Fibroblast of mammary gland (primary cell): Measurements from ENCODE around the gene COLGALT1.

ENCODE experiments used
- DNase-seq: peaks from one replicate; pipeline ENCODE4 v3.0.0-alpha.2; 2010; ENCODE audit warnings: low read depth
- H3K4me3 ChIP-seq: 2 replicates; pipeline ENCODE4 v1.5.1; 2011; ENCODE audit warnings: low read depth, mild to moderate bottlenecking, low read length, moderate library complexity; ENCODE audit not compliant: control insufficient read depth
- TF ChIP-seq, protein P1 (sequence below): conservative IDR thresholded peaks from 2 replicates; pipeline ENCODE4 v1.5.1; 2011; ENCODE audit warnings: low read depth, low read length, inconsistent platforms; ENCODE audit not compliant: control insufficient read depth, insufficient read depth

COLGALT1 gene

DNA sequence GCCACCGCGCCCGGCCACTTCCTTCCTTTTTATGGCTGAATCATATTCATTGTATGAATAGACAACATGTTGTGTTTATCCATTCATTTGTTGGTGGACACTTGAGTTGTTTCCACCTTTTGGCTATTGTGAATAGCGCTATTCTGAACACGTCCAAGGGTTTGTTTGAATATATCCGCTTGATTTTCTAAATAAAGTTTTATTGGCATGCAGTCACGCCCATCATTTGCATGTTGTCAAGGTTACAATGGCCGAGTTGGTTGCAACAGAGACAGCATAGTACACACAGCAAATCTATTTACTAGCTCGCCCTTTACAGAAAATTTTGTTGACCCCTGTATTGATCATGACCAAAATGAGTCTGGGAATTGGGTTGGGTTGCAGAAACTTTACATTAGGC is 43.5 kb downstream of the COLGALT1 start:
- no peak for DNase-seq
- TF ChIP-seq, protein P1, sequence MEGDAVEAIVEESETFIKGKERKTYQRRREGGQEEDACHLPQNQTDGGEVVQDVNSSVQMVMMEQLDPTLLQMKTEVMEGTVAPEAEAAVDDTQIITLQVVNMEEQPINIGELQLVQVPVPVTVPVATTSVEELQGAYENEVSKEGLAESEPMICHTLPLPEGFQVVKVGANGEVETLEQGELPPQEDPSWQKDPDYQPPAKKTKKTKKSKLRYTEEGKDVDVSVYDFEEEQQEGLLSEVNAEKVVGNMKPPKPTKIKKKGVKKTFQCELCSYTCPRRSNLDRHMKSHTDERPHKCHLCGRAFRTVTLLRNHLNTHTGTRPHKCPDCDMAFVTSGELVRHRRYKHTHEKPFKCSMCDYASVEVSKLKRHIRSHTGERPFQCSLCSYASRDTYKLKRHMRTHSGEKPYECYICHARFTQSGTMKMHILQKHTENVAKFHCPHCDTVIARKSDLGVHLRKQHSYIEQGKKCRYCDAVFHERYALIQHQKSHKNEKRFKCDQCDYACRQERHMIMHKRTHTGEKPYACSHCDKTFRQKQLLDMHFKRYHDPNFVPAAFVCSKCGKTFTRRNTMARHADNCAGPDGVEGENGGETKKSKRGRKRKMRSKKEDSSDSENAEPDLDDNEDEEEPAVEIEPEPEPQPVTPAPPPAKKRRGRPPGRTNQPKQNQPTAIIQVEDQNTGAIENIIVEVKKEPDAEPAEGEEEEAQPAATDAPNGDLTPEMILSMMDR = no peak
- no peak overlapping the region for H3K4me3 ChIP-seq

DNA sequence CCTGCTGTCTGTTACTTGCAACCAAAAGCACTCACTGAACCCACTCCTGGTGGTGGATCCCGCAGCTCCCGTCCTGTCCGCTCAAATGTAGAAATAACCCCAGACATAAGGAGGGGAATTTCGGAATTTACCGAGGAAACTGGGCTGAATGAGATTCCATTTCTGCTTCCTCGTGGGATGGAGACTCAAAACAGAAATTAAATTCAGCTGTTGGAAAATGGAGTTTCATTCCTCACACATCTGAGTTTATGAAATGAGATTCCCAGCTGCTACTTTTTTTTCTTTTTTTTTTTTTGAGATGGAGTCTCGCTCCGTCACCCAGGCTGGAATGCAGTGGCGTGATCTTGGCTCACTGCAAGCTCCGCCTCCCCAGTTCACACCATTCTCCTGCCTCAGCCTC is 44.3 kb downstream of the COLGALT1 start:
- H3K4me3 ChIP-seq = no peak overlapping the region
- no peak for DNase-seq

DNA sequence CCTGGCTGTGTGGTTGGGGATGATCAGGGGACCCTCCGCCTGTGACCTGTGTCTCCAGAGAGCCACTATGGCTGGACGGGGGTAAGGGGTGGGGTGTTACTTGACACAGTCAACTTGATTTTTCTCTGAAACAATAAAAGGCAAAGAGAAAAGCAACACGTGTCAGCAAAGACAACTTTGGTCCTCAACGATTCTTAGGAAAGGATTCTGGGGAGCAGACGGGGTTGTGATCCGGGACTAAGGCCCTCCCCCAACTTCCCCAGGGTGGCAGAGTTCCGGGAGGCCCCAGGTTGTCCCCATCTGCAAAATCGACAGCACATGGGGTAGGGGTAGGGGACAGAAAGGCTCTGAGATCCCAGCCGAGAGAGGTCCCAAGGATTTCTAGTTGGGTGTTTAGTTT is 46.2 kb downstream of the COLGALT1 start:
- TF ChIP-seq, protein P1 = no peak
- DNase-seq = no peak
- no peak overlapping the region for H3K4me3 ChIP-seq

More for the DNA sequence above, 44.3 kb downstream of the COLGALT1 start:
- TF ChIP-seq, protein P1 = no peak

DNA sequence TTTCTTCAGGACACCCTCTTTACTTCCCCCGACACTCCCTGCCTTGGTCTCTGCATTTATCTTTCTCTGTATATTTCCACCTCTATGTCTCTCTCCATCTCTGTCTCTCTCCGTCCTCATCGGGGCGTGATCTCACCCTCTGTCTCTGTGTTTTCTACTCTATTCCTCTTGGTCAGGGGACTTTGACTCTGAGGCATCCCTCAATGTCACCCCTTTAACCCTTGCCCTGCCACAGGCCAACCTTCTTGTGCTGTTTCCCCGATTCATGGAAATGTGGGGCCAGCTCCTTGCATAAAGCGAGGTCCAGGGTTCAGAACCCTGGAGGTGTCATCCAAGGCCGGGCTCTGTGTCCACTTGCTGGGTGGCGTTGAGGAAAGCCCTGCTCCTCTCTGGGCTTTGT is 46.8 kb downstream of the COLGALT1 start:
- TF ChIP-seq, protein P1 = no peak
- no peak overlapping the region for H3K4me3 ChIP-seq
- no peak for DNase-seq

DNA sequence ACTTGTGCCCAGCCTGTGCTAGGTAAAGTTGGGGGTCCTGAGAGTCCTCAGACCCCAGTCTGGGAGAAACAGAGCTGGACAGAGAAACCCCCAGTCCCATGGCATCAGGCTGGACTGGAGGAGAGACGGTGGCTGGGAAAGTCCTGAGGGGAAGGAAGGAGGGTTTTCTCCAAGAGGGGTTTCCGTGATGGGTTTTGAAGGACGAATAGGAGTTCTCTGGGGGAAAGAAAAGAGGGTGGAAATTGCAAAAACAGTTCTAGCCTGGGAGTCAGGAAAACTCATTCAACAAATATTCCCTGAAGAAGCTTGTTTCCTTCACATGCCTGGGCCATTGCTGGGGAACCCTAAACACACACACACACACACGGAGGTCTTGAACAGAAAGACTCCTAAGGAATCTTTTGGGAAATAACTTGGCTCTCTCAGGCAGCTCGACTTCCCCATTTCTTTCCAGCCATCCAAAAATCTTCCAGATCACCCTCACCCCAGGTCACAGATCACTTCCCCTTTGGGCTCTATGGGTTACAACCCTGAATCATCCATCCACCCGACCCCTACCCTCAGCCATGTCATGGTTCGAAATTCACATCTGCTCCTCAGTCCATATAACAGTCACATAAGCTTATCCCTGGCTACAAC is 47.5 kb downstream of the COLGALT1 start:
- TF ChIP-seq, protein P1 = no peak
- no peak overlapping the region for H3K4me3 ChIP-seq
- no peak for DNase-seq

DNA sequence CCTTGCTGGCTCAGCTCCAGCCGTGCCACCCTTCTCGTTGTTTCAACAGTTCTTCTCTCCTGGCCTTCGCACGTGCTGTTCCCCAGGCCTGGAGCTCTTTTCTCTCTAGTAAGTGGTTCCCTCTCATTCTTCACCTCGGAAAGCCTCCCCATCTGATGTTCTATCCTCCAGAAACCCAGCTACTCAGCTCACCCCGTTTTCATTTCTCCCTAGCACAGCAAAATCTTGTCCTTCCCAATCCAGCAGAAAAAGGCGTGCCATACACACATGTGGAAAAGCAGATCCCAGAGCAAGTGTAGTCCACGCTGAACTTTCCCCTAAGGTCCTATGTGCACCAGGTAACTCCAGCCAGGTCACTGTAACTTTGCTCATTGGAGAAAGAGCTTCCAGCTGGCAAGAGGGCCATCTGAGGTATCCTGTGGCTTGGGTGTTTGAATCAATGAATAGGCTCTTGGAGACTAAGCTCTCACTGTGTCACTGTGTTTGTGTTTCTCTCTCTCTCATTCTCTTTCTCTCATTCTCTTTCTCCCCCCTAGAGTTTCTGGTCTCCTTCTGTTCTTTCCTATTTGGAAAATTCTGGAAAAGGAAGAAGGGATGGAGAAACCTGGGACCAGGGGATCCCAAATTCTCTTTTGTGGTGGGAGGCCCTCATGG is 49.0 kb downstream of the COLGALT1 start:
- DNase-seq = no peak
- TF ChIP-seq, protein P1 = no peak
- no peak overlapping the region for H3K4me3 ChIP-seq
